OCI-LY1 (cell line): ENCODE measurements around the gene PPCDC.

ENCODE experiments used
- H2AFZ ChIP-seq: fragments of 200-600 bp; sonication (generic), shearing (Covaris generic); 2 replicates; pipeline ENCODE4 v1.6.0; 2014; ENCODE audit warnings: antibody characterized with exemption, mild to moderate bottlenecking, low read length
- H3F3A ChIP-seq: fragments of 200-600 bp; sonication (generic), shearing (Covaris generic); 2 replicates; pipeline ENCODE4 v1.6.0; 2014; ENCODE audit warnings: mild to moderate bottlenecking, antibody characterized with exemption, low read length, moderate library complexity; ENCODE audit not compliant: insufficient read depth
- H3K27ac ChIP-seq: fragments of 200-600 bp; sonication (generic); 2 replicates; pipeline ENCODE4 v1.5.1; 2014; ENCODE audit warnings: low read length, mixed run types, mild to moderate bottlenecking, low read depth; ENCODE audit not compliant: poor library complexity, severe bottlenecking
- H3K27me3 ChIP-seq: fragments of 200-600 bp; sonication (generic); 2 replicates; pipeline ENCODE4 v1.6.0; 2014; ENCODE audit warnings: antibody characterized with exemption, mild to moderate bottlenecking, low read length, moderate library complexity; ENCODE audit not compliant: insufficient read depth
- H3K36me3 ChIP-seq: fragments of 200-600 bp; sonication (generic); 2 replicates; pipeline ENCODE4 v1.6.1; 2014; ENCODE audit warnings: mild to moderate bottlenecking, antibody characterized with exemption, low read length, moderate library complexity, mixed read lengths; ENCODE audit not compliant: insufficient read depth
- H3K4me1 ChIP-seq: fragments of 200-600 bp; sonication (generic); 2 replicates; pipeline ENCODE4 v1.5.1; 2014; ENCODE audit warnings: mild to moderate bottlenecking, low read length, moderate library complexity; ENCODE audit not compliant: insufficient read depth, severe bottlenecking
- H3K4me2 ChIP-seq: fragments of 200-600 bp; sonication (generic), shearing (Covaris generic); 2 replicates; pipeline ENCODE4 v1.6.1; 2014; ENCODE audit warnings: low read length
- H3K4me3 ChIP-seq: fragments of 200-600 bp; sonication (generic); 2 replicates; pipeline ENCODE4 v1.5.1; 2014; ENCODE audit warnings: low read length, low read depth, mild to moderate bottlenecking, mixed read lengths; ENCODE audit not compliant: poor library complexity, severe bottlenecking
- H3K79me2 ChIP-seq: fragments of 200-600 bp; shearing (Covaris generic); 2 replicates; pipeline ENCODE4 v1.6.1; 2016; ENCODE audit warnings: mixed run types, low read length, mixed read lengths; ENCODE audit not compliant: insufficient read depth
- H3K9ac ChIP-seq: fragments of 200-600 bp; sonication (generic), shearing (Covaris generic); 2 replicates; pipeline ENCODE4 v1.6.1; 2014; ENCODE audit warnings: mild to moderate bottlenecking, low read length, mixed read lengths
- H3K9me2 ChIP-seq: fragments of 200-600 bp; sonication (generic), shearing (Covaris generic); 2 replicates; pipeline ENCODE4 v1.6.1; 2014; ENCODE audit warnings: low read depth, mild to moderate bottlenecking, low read length, mixed read lengths
- H3K9me3 ChIP-seq: fragments of 200-600 bp; shearing (Covaris generic); 2 replicates; pipeline ENCODE4 v1.6.1; 2014; ENCODE audit warnings: low read length, mixed read lengths
- H4K20me1 ChIP-seq: fragments of 200-600 bp; sonication (generic), shearing (Covaris generic); 2 replicates; pipeline ENCODE4 v1.6.0; 2016; ENCODE audit warnings: mild to moderate bottlenecking, low read length; ENCODE audit not compliant: insufficient read depth
- EZH2 ChIP-seq: fragments of 200-600 bp; sonication (generic), shearing (Covaris generic); IDR thresholded peaks from 2 replicates; pipeline ENCODE4 v1.8.0; 2017; ENCODE audit warnings: borderline replicate concordance, mixed run types, mild to moderate bottlenecking, antibody characterized with exemption, low read length, moderate library complexity, mixed read lengths
- TF ChIP-seq, protein P1 (sequence below): fragments of 200-600 bp; sonication (generic), shearing (Covaris generic); IDR thresholded peaks from 2 replicates; pipeline ENCODE4 v1.5.1; 2017; ENCODE audit warnings: mild to moderate bottlenecking, antibody characterized with exemption, low read length, moderate library complexity, mixed read lengths

Gene PPCDC

DNA sequence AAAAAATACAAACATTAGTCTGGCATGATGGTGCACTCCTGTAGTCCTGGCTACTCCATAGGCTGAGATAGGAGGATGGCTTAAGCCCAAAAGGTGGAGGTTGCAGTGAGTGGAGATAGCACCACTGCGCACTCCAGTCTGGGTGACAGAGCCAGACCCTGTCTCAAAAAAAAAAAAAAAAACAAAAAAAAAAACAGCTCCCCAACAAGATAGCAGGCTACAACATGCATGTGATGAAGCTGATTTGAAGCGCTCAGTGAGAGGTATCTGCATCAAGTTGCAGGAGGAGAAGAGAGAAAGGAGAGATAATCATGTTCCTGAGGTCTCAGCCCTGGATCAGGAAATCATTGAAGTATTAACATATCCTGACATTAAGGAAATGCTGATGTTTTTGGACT is 608 bp upstream of the PPCDC start:
- TF ChIP-seq, protein P1, sequence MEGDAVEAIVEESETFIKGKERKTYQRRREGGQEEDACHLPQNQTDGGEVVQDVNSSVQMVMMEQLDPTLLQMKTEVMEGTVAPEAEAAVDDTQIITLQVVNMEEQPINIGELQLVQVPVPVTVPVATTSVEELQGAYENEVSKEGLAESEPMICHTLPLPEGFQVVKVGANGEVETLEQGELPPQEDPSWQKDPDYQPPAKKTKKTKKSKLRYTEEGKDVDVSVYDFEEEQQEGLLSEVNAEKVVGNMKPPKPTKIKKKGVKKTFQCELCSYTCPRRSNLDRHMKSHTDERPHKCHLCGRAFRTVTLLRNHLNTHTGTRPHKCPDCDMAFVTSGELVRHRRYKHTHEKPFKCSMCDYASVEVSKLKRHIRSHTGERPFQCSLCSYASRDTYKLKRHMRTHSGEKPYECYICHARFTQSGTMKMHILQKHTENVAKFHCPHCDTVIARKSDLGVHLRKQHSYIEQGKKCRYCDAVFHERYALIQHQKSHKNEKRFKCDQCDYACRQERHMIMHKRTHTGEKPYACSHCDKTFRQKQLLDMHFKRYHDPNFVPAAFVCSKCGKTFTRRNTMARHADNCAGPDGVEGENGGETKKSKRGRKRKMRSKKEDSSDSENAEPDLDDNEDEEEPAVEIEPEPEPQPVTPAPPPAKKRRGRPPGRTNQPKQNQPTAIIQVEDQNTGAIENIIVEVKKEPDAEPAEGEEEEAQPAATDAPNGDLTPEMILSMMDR = no peak
- TF ChIP-seq EZH2 = no peak
- no peaks in the 10 kb centered on the region for H3K27me3 ChIP-seq
- H3K9me2 ChIP-seq = no peaks in the 10 kb centered on the region
- H3K4me3 ChIP-seq = no peak overlapping the region
- peaks cover 22% of the 10 kb centered on the region for H3K4me1 ChIP-seq
- H3K79me2 ChIP-seq = peaks cover 7% of the 10 kb centered on the region; the same call in 1 of the 2 replicates
- H3K27ac ChIP-seq = peak overlapping the region; percentile 60
- H3F3A ChIP-seq = 0 out of 2 replicates have a peak, but pooled peaks cover 4% of the 10 kb centered on the region
- H2AFZ ChIP-seq = no peak overlapping the region
- no peak overlapping the region; the same call in 1 of the 2 replicates for H3K4me2 ChIP-seq
- peaks cover 36% of the 10 kb centered on the region for H3K36me3 ChIP-seq
- no peaks in the 10 kb centered on the region for H4K20me1 ChIP-seq
- no peaks in the 10 kb centered on the region for H3K9me3 ChIP-seq
- no peak overlapping the region; the same call in 1 of the 2 replicates for H3K9ac ChIP-seq

DNA sequence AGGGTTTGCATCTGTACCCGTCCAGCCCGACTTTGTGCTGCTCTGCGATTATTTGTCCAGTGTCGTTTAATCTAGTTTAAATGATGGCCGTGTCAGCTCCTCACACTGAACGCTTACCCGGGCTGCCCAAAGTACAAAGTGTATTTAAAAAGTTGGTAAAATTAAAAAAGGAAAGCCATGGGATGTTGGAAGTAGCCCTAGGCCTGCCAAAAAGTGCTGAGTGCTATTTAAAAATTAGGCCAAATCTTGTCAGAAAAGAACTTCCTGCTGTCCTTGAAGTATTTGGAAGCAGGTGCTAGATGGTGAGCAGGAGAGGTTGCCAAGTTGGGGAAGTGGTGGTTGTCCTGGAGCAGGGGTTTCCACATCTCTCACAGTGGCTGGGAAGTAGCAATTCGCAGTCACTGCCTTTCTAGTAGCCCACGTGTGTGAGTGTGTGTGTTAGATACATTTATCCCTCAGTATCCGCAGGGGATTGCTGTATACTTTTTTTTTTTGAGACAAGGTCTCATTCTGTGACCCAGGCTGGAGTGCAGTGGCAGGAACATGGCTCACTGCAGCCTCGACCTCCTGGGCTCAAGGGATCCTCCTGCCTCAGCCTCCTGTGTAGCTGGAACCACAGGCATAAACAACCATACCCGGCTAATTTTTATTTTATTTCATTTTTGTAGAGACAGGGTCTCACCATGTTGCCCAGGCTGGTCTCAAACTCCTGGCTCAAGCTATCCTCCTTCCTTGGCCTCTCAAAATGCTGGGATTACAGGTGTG is 664 bp downstream of the PPCDC start:
- Histone ChIP-seq H3K4me3 (peak overlapping the region; percentile 85), H3K79me2 (peaks cover 7% of the 10 kb centered on the region; the same call in 1 of the 2 replicates), H3K4me2 (peak overlapping the region; percentile 96), H3K4me1 (peaks cover 28% of the 10 kb centered on the region), H3K9me2 (no peaks in the 10 kb centered on the region), H3K36me3 (peaks cover 25% of the 10 kb centered on the region), H4K20me1 (no peaks in the 10 kb centered on the region), H2AFZ (no peak overlapping the region), H3F3A (0 out of 2 replicates have a peak, but pooled peaks cover 4% of the 10 kb centered on the region), H3K27ac (peak overlapping the region; percentile 82), H3K9me3 (no peaks in the 10 kb centered on the region), H3K9ac (peak overlapping the region; percentile 97), H3K27me3 (no peaks in the 10 kb centered on the region)
- no peak for TF ChIP-seq EZH2
- TF ChIP-seq, protein P1 = no peak

DNA sequence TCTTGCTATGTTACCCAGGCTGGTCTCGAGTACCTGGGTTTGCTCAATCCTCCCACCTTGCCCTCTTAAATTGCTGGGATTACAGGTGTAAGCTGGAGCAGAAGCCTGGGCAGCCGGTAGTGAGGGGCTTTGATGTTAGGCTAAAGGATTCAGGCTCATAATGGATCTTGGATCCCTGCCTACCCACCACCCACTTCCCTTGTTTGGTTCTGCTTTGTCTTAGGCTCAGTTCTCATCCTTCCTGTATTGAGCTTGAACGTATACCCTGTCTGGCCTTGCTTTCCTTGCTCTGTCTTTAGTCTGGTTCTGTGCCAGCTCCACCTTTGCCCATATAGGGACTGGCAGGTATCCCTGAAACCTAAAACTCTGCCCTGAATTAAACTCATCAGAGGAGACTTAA is 1.7 kb downstream of the PPCDC start:
- no peak for TF ChIP-seq EZH2
- TF ChIP-seq, protein P1 = no peak
- peak overlapping the region; percentile 82 for H3K27ac ChIP-seq
- H3F3A ChIP-seq = 0 out of 2 replicates have a peak, but pooled peaks cover 4% of the 10 kb centered on the region
- no peak overlapping the region for H2AFZ ChIP-seq
- no peaks in the 10 kb centered on the region for H4K20me1 ChIP-seq
- peaks cover 25% of the 10 kb centered on the region for H3K36me3 ChIP-seq
- no peaks in the 10 kb centered on the region for H3K9me3 ChIP-seq
- no peaks in the 10 kb centered on the region for H3K9me2 ChIP-seq
- H3K4me2 ChIP-seq = peak overlapping the region; percentile 96
- H3K4me1 ChIP-seq = peaks cover 37% of the 10 kb centered on the region
- H3K9ac ChIP-seq = peak overlapping the region; percentile 34; the same call in 1 of the 2 replicates
- peaks cover 7% of the 10 kb centered on the region; the same call in 1 of the 2 replicates for H3K79me2 ChIP-seq
- no peaks in the 10 kb centered on the region for H3K27me3 ChIP-seq
- H3K4me3 ChIP-seq = peak overlapping the region; percentile 17
